Measurements from ENCODE around the gene NOP9. TPM values are rescaled to one million over a fixed set of nuclear protein-coding genes. Genes with fewer than 3 reads are reported as not detected.

Gene NOP9
- total RNA-seq, 1 experiment from 2014 or later, result 39.4 TPM

DNA sequence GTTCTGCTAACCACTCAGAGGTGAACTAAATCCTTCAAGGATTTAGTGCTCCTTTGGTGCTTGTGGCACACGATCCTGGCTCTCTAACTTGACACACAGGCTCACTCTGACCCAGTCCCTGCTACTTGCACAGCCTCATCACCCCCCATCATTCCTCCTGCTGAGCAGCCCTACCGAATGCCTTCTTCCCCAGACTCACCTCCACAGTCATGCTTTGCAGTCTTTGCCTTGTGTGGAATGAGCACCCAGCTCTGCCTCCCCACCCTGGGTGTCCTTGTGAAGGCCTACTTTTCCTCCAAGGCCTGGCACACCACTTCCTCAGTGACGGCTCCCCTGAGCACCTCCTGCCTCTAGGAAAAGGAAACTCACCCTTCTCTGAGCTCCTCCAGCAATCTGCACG, 49.3 kb upstream of the NOP9 start:
- Histone ChIP-seq H3K9me3 (ENCODE audit: control insufficient read depth in 1 of 2, insufficient read depth in 1 of 2, low read depth in 1 of 2, low read length in 2 of 2) (no peaks in the 10 kb centered on the region), H3K27ac (ENCODE audit: low read depth, low read length) (no peak overlapping the region), H2AFZ (ENCODE audit: low read depth, low read length, poor library complexity, severe bottlenecking) (no peak overlapping the region), H3K9ac (ENCODE audit: low read length) (no peak overlapping the region), H3K4me2 (ENCODE audit: low read length) (no peak overlapping the region), H4K20me1 (ENCODE audit: insufficient read depth) (no peaks in the 10 kb centered on the region), H3K79me2 (ENCODE audit: insufficient read depth, low read length) (no peaks in the 10 kb centered on the region), H3K4me3 (replicated peaks in 1 of 2; ENCODE audit: low read depth in 1 of 2, low read length in 2 of 2) (no peak overlapping the region), H3K9me2 (ENCODE audit: insufficient read depth) (no peaks in the 10 kb centered on the region), H3K4me1 (ENCODE audit: control insufficient read depth in 1 of 2, insufficient read depth in 2 of 2, low read length in 2 of 2) (peaks cover 0 to 5% of the 10 kb centered on the region in 2 experiments; a peak in 1 of 4 replicates), H3K27me3 (ENCODE audit: insufficient read depth, low read length) (no peaks in the 10 kb centered on the region), H3K36me3 (ENCODE audit: control insufficient read depth in 1 of 2, insufficient read depth in 2 of 2, low read length in 2 of 2) (no peaks in the 10 kb centered on the region; a peak in 1 of 4 replicates)
- ChIA-PET RAD21 (ENCODE audit: low non-redundant PET in 1 of 2, low total read pairs in 2 of 2, uncharacterized antibody in 2 of 2, unreplicated experiment in 2 of 2) (no interaction called here), CTCF (no interaction called here), POLR2A (interaction anchor here (1.7 kb wide), 1 partner anchor 8 kb away, joined by 7 read pairs; the partner anchor contains the start of gene TINF2)
- no TSS peak for BruUV-seq (replicated peaks)
- DNase-seq (ENCODE audit: low read depth, low spot score) (no peak), ATAC-seq (no peak)
- no peak for TF ChIP-seq FOSL1 (IDR thresholded peaks at IDR 0.05; ENCODE audit: low read depth)
- TF ChIP-seq JUND (IDR thresholded peaks at IDR 0.05), result no peak
- no peak for TF ChIP-seq CTCF (IDR thresholded peaks at IDR 0.05 in 2 of 3, conservative IDR thresholded peaks at IDR 0.05 in 1 of 3; ENCODE audit: borderline replicate concordance in 1 of 3, insufficient read depth in 1 of 3, low read depth in 2 of 3, low read length in 2 of 3)
- TF ChIP-seq MAX (IDR thresholded peaks at IDR 0.05), result no peak
- no peak for TF ChIP-seq POLR2A (IDR thresholded peaks at IDR 0.05; ENCODE audit: borderline replicate concordance, extremely low read depth, insufficient read depth, insufficient read length)
- no peak for TF ChIP-seq REST (IDR thresholded peaks at IDR 0.05; ENCODE audit: low read depth)
- TF ChIP-seq EZH2phosphoT487 (IDR thresholded peaks at IDR 0.05; ENCODE audit: borderline replicate concordance), result no peak
- no peak for TF ChIP-seq ZNF274 (IDR thresholded peaks at IDR 0.05; ENCODE audit: low read depth, low read length)
- TF ChIP-seq ZFX (IDR thresholded peaks at IDR 0.05), result no peak
- no peak for TF ChIP-seq SP1 (IDR thresholded peaks at IDR 0.05; ENCODE audit: low read depth)
- TF ChIP-seq YY1 (IDR thresholded peaks at IDR 0.05; ENCODE audit: extremely low read depth, insufficient replicate concordance, low read depth, low read length), result no peak
- no peak for TF ChIP-seq POLR2AphosphoS5 (IDR thresholded peaks at IDR 0.05; ENCODE audit: low read depth, low read length)
- TF ChIP-seq SIN3A (IDR thresholded peaks at IDR 0.05; ENCODE audit: low read depth), result no peak
- intact Hi-C loops (cut with micrococcal nuclease), result no loop called here
